Renal cortex interstitium (tissue), 11 donors: Measurements from ENCODE around the gene NUP50. TPM values are rescaled to one million over a fixed set of nuclear protein-coding genes. Genes with fewer than 3 reads are reported as not detected.

Source experiments
- DNase-seq, 11 donors: peaks; one replicate each; pipeline ENCODE4 v3.0.0-alpha.2; 2013; ENCODE audit warnings: low read depth in 9 of 11, low spot score in 4 of 11; ENCODE audit errors: extremely low read depth in 1 of 11
- polyA plus RNA-seq, 3 donors: library from polyadenylated mRNA; unstranded; fragments of 120-200 nt; gene quantifications; one replicate each; pipeline ENCODE4 v1.2.1, GENCODE V29; 2013; ENCODE audit not compliant: insufficient read length in 3 of 3

The NUP50 gene
- polyA plus RNA-seq, 3 donors, result 52.0 to 60.3 (median 55.6) TPM

- no peak for DNase-seq
Measured at GRCh38 chr22:45235101-45235777, 71.5 kb downstream of the NUP50 start.

DNA sequence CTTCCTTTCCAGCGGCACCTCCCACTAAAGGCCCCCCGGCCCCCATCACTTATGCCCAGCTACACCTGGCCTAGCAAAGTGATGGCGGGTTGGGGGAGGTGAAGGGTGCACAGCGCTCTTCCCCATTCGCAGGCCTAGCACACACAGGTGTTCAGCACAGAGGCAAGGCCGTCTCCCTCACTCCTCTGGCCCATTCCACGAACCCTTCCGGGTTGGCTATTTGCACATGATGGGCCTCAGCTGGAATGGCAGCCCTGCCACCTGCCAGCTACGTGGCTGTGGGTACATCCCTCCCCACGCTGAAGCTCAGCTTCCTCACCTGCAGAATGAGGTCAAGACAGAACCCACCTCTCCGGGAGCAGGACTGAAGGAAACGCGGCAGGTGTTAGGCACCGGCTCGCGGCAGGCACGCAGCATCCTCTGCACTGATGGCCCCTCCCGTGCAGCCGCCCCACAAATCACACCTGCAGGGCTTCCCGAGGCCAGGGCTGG is 72.2 kb downstream of the NUP50 start:
- DNase-seq, result no peak

DNA sequence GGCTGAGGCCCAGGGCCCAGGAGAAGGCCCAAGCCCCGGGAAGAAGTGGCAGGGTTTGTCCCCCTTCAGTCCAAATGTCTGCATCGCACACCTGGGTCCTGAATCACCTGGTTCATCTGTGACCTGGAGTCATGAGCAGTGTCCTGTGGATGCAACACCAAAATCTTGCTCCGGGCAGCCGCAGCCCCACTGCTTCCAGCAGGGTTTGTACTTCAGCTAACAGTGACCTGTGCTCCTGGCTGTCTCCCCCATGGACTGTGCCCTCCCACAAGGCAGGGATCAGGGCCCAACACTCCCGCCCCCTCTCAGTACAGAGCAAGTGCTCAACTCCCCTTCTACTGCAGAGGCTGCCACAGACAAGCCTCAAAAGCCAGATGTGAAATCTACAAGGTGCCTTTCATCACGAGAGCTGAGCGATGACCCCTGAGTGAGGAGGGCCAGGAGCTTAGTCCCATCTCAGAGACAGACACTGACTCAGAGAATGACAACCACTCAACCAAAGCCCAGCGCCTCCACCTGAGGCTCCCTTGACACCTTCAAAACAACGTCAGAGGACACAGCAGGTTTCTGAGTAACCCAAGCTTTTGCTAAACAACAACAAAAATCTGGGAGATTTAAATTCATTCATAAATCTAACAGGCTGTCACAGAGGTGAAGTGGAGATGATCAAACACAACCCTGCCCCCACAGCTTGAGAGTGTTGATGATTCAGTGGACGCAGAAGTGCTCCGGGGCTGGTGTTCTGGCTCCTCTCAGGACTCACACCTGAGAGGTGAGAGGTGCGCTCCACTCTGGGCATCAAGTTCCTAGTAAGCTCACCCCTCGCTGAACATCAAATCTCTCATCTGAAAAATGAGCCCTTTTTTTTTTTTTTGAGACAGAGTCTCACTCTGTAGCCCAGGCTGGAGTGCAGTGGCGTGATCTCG is 73.6 kb downstream of the NUP50 start:
- no peak for DNase-seq

Other genes with a start within 250 kb of the NUP50 start
- gene PHF21B, start 153.9 kb upstream of the NUP50 start, polyA plus RNA-seq, result 1 to 10 TPM; 4.3 to 7.4 (median 4.5) TPM
- 10 to 100 TPM; 20.3 to 30.6 (median 23.4) TPM for gene KIAA0930, start 77.0 kb downstream of the NUP50 start, polyA plus RNA-seq
- gene UPK3A, start 121.0 kb downstream of the NUP50 start, polyA plus RNA-seq, result 1 to 10 TPM in 1 of 3 donors, under 1 TPM in 2; 0.65 to 1.3 (median 0.95) TPM
- 10 to 100 TPM; 19.2 to 84.7 (median 35.0) TPM for gene FAM118A, start 146.0 kb downstream of the NUP50 start, polyA plus RNA-seq
- gene SMC1B, start 249.7 kb downstream of the NUP50 start, polyA plus RNA-seq, result under 1 TPM; 0.13 to 0.32 (median 0.20) TPM
- 1 to 10 TPM; 7.2 to 7.7 (median 7.3) TPM for gene RIBC2, start 249.8 kb downstream of the NUP50 start, polyA plus RNA-seq